BE2C (cell line): Measurements from ENCODE around the gene CC2D1A. TPM values are rescaled to one million over a fixed set of nuclear protein-coding genes. Genes with fewer than 3 reads are reported as not detected.

Experiments used
- DNase-seq: peaks from one replicate; pipeline ENCODE4 v3.0.0-alpha.2; 2020
- H3K27me3 ChIP-seq: fragments of 250-450 bp; sonication (Bioruptor Pico); 2 replicates; pipeline ENCODE4 v1.5.1; 2020; ENCODE audit warnings: mild to moderate bottlenecking
- H3K36me3 ChIP-seq: fragments of 250-450 bp; sonication (Bioruptor Pico); 2 replicates; pipeline ENCODE4 v1.5.1; 2020; ENCODE audit warnings: mild to moderate bottlenecking
- H3K4me1 ChIP-seq: fragments of 250-450 bp; sonication (Bioruptor Pico); 2 replicates; pipeline ENCODE4 v1.5.1; 2020
- H3K4me3 ChIP-seq: 2 replicates; pipeline ENCODE4 v1.5.1; 2011; ENCODE audit warnings: low read depth, low read length
- H3K9me3 ChIP-seq: fragments of 250-450 bp; sonication (Bioruptor Pico); 2 replicates; pipeline ENCODE4 v1.5.1; 2020
- polyA plus RNA-seq: library from polyadenylated mRNA; unstranded; fragments of >200 nt; gene quantifications from one replicate; pipeline ENCODE4 v1.2.1, GENCODE V29; 2012; ENCODE audit warnings: low read depth, missing spikeins; ENCODE audit not compliant: insufficient read length, insufficient read depth
- TF ChIP-seq, protein P1 (sequence below): IDR thresholded peaks from 2 replicates; pipeline ENCODE4 v1.5.1; 2012; ENCODE audit warnings: mild to moderate bottlenecking, low read depth, low read length

The CC2D1A gene
- polyA plus RNA-seq: 20.2 TPM

DNA sequence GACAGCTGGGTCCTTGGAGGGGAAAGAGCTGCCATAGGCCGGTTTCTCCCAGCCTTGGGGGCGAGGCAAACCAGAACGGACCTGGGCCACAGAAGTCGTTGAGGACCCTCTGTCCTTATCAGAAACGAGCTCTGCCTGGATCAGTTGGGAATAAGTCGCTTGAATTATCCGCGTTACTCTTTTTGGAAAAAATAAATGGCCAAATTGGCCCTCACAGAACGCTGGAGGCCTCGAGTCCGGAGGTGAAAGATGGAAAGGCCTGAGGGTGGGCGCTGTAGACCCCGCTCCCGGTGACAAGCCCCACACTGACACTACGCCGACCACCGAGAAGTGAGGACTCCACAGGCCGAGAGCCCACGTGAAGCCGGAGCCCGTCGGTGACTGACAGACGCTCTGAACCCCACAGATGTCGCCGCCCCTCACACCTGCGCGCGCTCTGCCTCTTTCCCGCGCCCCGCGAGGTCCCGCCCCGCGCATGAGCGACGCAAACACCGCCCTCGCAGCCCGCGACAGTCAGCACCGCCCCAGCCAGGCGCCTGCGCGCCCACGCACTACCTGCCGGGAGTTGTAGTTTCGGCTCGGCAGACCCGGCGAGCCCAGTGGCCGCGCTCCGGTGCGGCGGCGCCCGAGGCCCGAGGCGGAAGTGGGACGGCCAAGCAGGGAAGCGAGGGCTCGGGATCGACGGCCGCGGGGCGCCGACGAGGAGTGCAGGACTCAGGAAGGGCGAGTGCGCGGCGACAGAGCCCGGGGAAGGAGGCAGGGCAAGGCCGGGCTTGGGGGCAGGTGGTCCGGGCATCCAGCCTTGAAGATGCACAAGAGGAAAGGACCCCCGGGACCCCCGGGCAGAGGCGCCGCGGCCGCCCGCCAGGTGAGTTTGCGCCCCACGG, at the start of gene CC2D1A, which contains the start of gene BRME1:
CC2D1A (plus strand) TSS at position 568 of the 887 bp plus-strand sequence; CDS start at position 809, 241 bp downstream.
BRME1 (minus strand) TSS at position 484 of the 887 bp plus-strand sequence. CDS start 1,225 bp downstream, outside the sequence.
- H3K36me3 ChIP-seq: no peaks in the 10 kb centered on the region
- no peaks in the 10 kb centered on the region for H3K9me3 ChIP-seq
- peak within 1 kb of the TSS; percentile 69 for H3K4me3 ChIP-seq
- TF ChIP-seq, protein P1, sequence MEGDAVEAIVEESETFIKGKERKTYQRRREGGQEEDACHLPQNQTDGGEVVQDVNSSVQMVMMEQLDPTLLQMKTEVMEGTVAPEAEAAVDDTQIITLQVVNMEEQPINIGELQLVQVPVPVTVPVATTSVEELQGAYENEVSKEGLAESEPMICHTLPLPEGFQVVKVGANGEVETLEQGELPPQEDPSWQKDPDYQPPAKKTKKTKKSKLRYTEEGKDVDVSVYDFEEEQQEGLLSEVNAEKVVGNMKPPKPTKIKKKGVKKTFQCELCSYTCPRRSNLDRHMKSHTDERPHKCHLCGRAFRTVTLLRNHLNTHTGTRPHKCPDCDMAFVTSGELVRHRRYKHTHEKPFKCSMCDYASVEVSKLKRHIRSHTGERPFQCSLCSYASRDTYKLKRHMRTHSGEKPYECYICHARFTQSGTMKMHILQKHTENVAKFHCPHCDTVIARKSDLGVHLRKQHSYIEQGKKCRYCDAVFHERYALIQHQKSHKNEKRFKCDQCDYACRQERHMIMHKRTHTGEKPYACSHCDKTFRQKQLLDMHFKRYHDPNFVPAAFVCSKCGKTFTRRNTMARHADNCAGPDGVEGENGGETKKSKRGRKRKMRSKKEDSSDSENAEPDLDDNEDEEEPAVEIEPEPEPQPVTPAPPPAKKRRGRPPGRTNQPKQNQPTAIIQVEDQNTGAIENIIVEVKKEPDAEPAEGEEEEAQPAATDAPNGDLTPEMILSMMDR: no peak
- peak; percentile 93 for DNase-seq
- H3K4me1 ChIP-seq: no peaks in the 10 kb centered on the region
- no peaks in the 10 kb centered on the region for H3K27me3 ChIP-seq

DNA sequence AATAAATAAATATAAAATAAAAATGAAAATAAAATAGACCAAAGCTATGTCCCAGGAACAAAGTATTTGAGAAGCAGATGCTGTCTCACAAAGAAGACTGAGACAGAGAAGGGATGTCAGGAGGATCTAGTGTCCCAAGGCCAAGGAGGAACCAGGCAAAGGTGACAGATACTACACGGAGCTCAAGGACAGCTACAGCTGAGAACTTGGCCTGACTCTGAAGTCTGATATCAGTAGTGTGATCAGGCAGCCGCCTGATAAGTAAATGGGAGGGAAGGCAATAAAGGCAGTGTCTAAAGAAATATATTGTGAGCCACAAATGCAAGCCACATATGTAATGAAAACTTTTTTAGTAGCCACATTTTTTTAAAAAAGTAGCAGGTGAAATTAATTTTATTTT, 49.5 kb upstream of the CC2D1A start:
- no peaks in the 10 kb centered on the region for H3K27me3 ChIP-seq
- TF ChIP-seq, protein P1: no peak
- H3K4me1 ChIP-seq: peaks cover 1% of the 10 kb centered on the region
- H3K36me3 ChIP-seq: no peaks in the 10 kb centered on the region
- no peak for DNase-seq
- no peak overlapping the region for H3K4me3 ChIP-seq
- no peaks in the 10 kb centered on the region for H3K9me3 ChIP-seq

DNA sequence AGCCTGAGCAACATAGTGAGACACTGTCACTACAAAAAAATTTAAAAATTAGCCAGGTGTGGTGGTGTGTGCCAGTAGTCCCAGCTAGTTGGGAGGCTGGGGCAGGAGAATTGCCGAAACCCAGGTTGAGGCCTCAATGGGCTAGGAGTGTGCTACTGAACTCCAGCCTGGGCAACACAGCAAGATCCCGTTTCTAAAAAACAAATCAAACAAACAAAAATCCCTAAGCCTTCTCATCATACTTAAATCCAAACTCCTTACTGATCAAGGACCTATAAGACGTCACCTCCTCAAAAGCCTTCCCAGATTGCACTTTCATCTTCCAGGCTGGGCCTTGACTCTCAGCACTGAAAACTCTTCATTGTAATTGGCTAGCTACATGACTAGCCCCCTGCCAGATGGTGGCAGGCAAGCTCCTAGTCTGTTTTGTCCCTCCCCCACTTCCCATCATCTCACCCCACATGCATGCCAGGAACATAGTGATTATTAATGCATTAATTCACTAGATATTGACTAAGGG, 46.6 kb upstream of the CC2D1A start:
- Histone ChIP-seq H3K36me3 (no peaks in the 10 kb centered on the region), H3K9me3 (no peaks in the 10 kb centered on the region), H3K4me3 (no peak overlapping the region), H3K27me3 (peaks cover 2% of the 10 kb centered on the region), H3K4me1 (peaks cover 8% of the 10 kb centered on the region)
- TF ChIP-seq, protein P1: no peak
- no peak for DNase-seq

DNA sequence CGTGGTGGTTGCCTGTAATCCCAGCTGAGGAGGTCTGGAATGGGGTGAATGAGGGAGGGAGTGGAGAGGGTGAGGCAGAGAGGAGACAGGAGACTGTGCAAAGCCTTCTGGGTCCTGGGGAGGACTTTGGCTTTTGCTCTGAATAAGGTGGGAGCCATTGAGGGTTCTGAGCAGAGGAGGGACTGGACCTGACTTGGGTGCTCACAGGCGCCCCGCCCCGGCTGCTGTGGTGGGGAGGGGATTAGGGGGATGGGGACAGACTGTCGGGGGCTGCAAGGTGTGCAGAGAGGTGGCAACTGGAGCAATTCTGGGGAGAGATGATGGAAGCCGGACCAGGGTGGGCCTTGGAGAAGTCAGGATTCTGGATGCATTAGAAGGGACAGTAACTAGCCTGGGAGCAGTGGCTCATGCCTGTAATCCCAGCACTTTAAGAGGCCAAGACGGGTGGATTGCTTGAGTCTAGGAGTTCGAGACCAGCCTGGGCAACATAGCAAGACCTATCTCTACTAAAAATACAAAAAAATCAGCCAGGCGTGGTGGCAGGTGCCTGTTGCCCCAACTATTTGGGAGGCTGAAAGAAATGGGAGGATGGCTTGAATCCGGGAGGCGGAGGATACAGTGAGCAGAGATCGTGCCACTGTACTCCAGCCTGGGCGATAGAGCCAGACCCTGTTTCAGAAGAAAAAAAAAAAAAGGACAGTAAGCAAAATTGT, 45.2 kb upstream of the CC2D1A start:
- Histone ChIP-seq H3K4me1 (peaks cover 8% of the 10 kb centered on the region), H3K9me3 (no peaks in the 10 kb centered on the region), H3K4me3 (no peak overlapping the region), H3K27me3 (peaks cover 12% of the 10 kb centered on the region), H3K36me3 (no peaks in the 10 kb centered on the region)
- TF ChIP-seq, protein P1: no peak
- no peak for DNase-seq

DNA sequence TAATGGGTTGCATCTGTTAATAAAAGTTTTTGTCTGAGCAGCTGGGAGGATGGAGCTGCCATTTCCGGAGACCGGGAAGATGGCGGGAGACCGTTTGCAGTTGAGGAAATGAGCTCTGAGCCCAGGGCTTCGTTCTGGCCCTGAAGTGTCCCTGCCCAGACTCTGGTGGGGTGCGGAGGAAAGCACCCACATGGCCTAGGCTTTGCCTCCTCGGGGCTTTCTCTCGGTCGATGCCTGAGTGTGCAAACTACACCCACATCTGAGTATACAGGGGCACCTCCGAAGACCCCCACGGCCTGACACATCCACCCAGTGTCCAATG, 44.6 kb upstream of the CC2D1A start:
- Histone ChIP-seq H3K36me3 (no peaks in the 10 kb centered on the region), H3K4me1 (peaks cover 8% of the 10 kb centered on the region), H3K27me3 (peaks cover 17% of the 10 kb centered on the region), H3K4me3 (no peak overlapping the region), H3K9me3 (no peaks in the 10 kb centered on the region)
- DNase-seq: no peak
- TF ChIP-seq, protein P1: no peak
